HG02763 (cell line): Measurements from ENCODE around the gene DDO.

ENCODE experiments used
- ATAC-seq: cut with Tn5 transposase; IDR thresholded peaks from one replicate; pipeline ENCODE4 v1.9.1; 2021; ENCODE audit warnings: mild to moderate bottlenecking, moderate library complexity; ENCODE audit not compliant: unreplicated experiment

DDO gene

GRCh38 chr6:110348961-110349690, 66.2 kb downstream of the DDO start:
- ATAC-seq = no peak

- ATAC-seq = no peak
These were observed 70.3 kb downstream of the DDO start for GRCh38 chr6:110345025-110345424.

- no peak for ATAC-seq
These were observed 72.6 kb downstream of the DDO start for GRCh38 chr6:110342759-110343158.
